Hypothalamus (tissue), 51 donors: ENCODE results near the gene CXXC5.

Experiments used
- DNase-seq, 51 donors: peaks; one replicate each; lab custom pipeline; 2025; lab: John Stamatoyannopoulos, UW

CXXC5 gene

GRCh38 chr5:139650689-139651042 is 2.5 kb downstream of the CXXC5 start:
- DNase-seq: peak in 17 of 51 donors; percentile 38 to 81 (median 55)

DNA sequence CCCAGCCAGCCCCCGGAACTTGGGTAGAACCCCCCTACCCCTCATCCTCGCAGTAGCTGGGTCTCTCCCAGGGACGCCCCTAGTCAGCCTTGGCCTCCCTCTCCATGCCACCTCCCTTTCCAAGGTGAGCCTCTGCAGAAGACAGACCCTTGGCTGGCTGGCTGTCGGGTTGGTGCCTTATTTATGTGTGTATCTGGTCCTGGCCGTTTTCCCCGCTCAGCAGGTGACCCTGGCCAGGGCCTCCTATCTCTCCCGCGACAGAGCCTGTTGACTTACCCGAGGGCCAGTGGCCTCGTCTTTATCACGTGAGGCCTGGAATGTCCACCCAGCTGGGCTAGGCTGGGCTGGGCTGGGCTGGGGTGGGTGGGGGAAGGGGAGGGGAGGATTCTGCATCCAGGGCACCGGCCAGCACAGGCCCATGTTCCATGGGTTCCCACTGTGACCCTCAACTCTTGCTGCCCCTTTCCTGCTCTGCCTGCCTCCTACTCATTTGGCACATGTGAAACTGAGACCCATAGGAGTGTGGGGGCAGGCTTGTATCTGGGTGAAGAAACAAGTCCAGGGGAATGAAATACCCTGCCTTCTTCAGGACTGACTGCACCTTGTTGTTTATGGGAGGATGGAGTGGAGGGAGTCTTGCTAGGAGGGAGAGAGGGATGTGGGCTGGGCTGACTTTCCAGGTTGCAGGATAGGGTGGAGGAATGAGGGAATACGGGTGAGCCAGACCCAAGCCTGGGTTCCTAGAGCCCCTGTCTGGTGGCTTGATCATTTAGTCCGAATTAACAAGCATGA is 3.1 kb downstream of the CXXC5 start:
- peak in 36 of 51 donors; percentile 29 to 87 (median 69) for DNase-seq

GRCh38 chr5:139651853-139652787 is 4.0 kb downstream of the CXXC5 start:
- peak in 47 of 51 donors; percentile 39 to 92 (median 80) for DNase-seq

- peak in 1 of 51 donors; percentile 53 for DNase-seq
Measured at GRCh38 chr5:139652788-139653241, 4.7 kb downstream of the CXXC5 start.

DNA sequence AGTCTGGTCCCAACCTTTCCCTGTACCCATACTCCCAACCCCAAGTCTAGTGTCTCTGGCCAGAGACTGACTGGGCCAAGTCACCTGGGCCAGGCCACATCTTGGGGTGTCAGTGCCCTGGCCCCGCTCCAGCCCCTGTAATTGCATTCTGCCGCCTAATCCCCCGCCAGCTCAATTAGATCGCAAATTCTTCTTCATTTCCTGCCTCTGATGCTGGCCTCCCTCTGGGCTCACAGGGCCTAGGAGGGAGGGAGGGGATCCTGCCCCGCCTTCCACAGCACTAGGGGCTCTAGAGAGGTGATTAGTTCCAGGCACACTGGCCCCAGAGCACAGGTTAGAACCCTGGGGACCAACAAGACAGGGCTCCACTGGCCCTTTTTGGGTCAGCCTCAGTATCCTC is 5.5 kb downstream of the CXXC5 start:
- no peak for DNase-seq

- no peak for DNase-seq
Measured at GRCh38 chr5:139654464-139654863, 6.3 kb downstream of the CXXC5 start.

DNA sequence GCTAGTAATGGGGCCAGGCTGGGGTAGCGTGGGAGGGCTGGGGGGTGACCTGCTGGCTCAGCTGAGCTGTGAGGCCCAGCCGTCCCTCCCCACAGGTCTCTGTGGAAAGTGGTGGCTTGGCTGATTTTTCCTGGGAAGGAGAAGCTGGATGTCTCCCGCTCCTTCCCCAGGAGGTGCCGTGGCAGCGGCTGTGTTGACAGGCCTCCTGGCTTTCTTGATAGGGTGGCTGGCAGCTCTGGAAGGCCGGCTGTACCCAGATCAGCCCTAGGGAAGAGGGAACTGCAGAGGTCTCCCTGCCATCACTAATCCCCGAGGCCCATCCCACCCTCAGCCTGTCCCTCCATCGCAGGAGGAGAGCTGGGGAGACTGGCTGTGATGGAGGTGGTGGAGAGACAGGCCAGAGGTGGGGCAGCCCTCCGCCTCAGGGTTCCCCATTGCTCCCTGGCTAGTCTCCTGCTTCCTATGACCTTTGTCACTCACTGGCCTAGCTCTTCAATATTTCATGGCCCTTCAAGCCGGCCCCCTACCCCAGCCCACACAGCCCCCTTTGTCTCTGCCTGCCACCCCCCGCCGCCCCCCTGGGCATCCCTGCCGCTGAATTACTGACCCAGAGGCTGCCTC is 6.8 kb downstream of the CXXC5 start:
- peak in 5 of 51 donors; percentile 37 to 61 (median 42) for DNase-seq

DNA sequence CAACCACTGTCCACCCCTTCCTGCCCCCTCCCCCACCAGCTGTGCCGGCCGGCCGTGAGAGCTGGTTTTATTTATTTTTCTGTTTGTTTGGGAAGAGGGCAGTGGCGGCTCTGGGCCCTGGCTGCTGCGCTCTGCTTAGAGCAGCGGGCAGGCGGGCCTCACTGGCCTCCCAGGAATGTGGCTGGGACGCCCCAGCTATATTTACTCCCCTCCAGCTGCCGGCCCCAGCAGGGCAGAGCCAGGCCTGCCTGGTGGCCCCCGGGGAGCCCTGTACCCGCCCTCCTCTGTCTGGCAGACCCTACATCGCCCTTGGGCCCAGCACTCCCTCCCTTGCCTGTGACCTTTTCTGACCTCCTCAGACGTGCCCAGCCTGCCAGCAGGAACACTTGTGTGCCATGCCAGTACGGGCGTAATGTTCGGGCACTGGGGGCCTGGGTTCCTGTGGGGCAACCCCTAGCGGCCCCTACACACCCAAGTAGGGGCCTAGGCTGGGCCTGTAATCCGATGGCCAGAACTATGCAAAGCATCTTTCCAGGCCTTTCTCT is 7.7 kb downstream of the CXXC5 start:
- peak in 17 of 51 donors; percentile 32 to 81 (median 42) for DNase-seq

GRCh38 chr5:139657363-139658321 is 9.5 kb downstream of the CXXC5 start:
- DNase-seq: no peak

DNA sequence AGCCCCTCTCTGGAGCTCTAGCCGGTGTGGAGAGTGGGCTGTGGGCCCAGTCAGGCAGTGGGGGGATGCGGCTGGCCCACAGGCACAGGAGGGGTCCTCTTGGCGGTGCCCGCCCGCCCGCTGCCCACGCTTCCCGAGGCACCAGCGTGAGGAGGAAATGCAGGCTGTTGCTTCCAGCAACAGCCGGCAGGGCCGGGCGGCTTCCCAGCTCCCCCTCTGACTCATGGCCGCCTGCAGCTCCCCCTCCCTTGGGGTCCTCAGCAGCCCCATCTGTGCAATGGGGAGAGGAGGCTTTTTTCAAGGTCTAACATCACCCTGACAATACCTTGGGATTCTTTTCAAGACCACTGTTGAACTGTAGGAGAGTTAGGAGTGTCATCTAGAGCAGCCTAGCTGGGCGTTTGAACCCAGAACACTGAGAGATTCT is 10.4 kb downstream of the CXXC5 start:
- peak in 6 of 51 donors; percentile 25 to 43 (median 30) for DNase-seq

DNA sequence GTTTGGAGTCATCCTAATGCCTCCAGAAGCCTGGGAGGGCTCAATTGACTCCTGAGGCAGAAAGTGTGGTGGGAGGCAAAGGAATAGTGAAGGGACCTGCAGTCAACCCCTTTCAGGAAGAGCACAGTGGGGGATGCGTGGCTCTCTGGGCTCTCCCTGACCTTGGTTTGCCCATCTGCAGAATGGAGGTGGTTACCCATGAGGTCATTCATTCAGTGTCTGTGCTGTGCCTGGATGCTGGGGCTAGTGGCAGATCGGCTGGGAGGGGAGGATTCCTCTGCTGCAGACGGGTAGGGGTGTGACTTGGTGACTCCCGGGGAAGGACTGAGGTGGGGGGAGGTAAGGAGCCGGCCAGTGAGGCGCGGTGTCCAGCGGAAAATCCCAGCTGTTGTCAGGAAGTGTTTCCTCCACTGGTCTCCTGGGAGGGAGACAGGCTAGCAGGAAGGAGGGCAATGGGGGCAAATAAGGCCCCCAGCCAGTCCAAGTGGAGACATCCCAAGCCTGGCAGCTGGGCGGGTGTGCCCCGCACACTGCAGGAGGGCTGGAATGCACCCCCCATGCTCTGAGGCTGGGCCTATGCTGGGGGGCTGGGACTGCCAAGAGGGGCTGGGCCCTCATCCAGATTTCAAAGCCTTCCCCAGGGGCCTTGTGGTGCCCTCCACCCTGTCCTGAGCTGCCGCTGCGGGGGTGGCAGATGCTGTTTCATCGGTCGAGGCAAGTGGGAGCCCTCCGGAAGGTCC is 10.9 kb downstream of the CXXC5 start:
- DNase-seq: peak in 11 of 51 donors; percentile 34 to 66 (median 49)

DNA sequence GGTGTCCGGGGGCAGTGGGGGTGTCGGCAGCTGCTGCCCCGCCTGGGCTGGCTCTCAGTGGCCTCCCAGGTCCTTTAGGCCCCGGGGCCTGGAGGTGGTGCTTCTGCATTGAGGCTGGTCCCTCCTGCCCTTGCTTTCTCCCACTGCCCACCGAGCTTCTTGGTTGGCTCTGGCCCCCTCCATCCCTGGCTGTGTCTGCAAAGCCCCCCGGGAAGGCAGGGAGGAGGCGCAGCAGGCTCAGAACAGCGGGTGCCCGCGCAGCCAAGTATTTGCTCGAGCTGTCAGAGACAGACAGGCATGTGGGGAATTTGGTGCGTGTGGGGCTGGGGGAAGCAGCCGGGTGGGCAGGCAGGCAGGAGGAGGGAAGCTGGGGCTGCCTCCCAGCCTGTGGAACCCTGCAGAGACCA is 11.5 kb downstream of the CXXC5 start:
- DNase-seq: peak in 2 of 51 donors; percentile 54 to 60

GRCh38 chr5:139660105-139660922 is 12.2 kb downstream of the CXXC5 start:
- DNase-seq: peak in 45 of 51 donors; percentile 40 to 95 (median 83)

- DNase-seq: peak in 42 of 51 donors; percentile 25 to 91 (median 76)
Measured at GRCh38 chr5:139660923-139661814, 13.0 kb downstream of the CXXC5 start.

GRCh38 chr5:139662617-139663016 is 14.5 kb downstream of the CXXC5 start:
- no peak for DNase-seq

DNA sequence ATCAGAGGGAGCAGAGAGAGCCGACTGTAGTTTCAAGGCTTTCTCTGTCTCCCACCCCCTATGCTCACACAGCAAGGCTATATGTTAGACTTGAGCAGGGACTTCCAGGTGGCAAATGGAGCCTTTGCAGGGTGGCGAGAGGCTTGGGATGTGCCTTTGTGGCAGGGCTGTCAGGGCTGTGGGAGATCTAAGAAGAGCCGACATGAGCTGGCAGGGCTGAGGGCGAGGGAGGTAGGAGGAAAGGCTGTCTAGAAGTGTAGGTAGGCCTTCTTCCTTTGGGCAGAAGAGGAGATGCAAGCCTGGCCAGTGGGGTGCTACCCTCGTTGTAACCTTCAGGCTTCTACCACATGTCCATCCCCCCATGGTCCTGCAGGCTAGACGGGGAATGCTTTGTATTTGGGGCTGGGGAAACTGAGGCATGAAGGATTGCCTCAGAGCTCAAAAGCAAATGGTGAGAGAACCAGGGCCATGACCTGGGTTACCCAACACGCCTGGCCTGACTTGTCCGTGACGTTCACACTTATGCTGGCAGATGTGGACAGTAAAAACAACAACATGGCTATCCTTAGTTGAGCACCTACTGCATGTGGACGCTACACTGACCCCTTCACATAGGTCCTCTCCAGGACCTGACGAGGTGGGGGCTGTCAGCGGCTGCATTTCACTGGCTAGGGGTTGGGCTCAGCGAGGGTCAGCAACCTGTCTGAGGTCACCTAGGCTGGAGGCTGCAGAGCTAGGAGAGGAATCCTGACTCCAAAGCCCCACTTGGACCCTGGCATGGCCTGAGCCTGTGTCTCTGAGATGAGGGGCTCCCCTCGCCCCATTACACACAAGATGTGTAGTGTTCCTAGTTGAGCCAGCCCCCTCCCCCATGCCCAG is 15.3 kb downstream of the CXXC5 start:
- DNase-seq: no peak
